Measurements from ENCODE around the gene HSD3B7. TPM values are rescaled to one million over a fixed set of nuclear protein-coding genes. Genes with fewer than 3 reads are reported as not detected.

The HSD3B7 gene
- total RNA-seq, 4 donors from 2014 or later: 7.0 to 31.8 (median 29.6) TPM

DNA sequence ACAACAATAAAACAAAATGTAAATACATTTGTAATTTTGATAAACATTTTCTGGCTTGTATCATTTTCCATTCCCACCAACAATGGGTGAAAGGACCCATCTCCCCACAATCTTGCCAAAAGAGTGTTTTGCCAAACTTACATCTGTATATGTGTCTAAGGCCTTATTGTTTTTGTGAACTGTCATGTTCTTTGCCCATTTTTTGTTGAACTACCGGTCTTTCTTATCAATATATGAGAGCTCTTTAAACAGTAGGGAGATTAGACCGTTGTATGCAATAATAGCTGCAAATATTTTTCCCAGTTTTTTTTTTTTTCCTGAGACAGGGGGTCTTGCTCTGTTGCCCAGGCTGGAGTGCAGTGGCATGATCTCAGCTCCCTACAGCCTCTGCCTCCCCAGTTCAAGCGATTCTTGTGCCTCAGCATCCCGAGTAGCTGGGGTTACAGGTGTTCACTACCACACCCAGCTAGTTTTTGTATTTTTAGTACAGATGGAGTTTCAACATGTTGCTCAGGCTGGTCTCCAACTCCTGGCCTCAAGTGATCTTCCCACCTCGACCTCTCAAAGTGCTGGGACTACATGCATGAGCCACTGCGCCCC is 38.7 kb downstream of the HSD3B7 start:
- no peaks in the 10 kb centered on the region for H3K27me3 ChIP-seq
- no peak overlapping the region for H3K4me3 ChIP-seq
- WGBS, 2 donors (ENCODE audit: low coverage in 1 of 2): 72 to 81% methylated on average over 4 to 6 of the region's 6 CpGs
- H3K36me3 ChIP-seq: no peaks in the 10 kb centered on the region
- in situ Hi-C loops (cut with MboI; ENCODE audit: low pct_ligation_motif_present in 1 of 4, low pct_unique_long_range_greater_than_20kb in 1 of 4, low sequenced_read_pairs in 3 of 4): no loop called here
- no peak overlapping the region for H3K27ac ChIP-seq
- H3K4me1 ChIP-seq: no peaks in the 10 kb centered on the region
- H3K9me3 ChIP-seq: no peaks in the 10 kb centered on the region
- no peak for DNase-seq
- TF ChIP-seq, protein P1, sequence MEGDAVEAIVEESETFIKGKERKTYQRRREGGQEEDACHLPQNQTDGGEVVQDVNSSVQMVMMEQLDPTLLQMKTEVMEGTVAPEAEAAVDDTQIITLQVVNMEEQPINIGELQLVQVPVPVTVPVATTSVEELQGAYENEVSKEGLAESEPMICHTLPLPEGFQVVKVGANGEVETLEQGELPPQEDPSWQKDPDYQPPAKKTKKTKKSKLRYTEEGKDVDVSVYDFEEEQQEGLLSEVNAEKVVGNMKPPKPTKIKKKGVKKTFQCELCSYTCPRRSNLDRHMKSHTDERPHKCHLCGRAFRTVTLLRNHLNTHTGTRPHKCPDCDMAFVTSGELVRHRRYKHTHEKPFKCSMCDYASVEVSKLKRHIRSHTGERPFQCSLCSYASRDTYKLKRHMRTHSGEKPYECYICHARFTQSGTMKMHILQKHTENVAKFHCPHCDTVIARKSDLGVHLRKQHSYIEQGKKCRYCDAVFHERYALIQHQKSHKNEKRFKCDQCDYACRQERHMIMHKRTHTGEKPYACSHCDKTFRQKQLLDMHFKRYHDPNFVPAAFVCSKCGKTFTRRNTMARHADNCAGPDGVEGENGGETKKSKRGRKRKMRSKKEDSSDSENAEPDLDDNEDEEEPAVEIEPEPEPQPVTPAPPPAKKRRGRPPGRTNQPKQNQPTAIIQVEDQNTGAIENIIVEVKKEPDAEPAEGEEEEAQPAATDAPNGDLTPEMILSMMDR (IDR thresholded peaks at IDR 0.05): no peak
- TF ChIP-seq POLR2A (IDR thresholded peaks at IDR 0.05) (no peak), EP300 (IDR thresholded peaks at IDR 0.05; ENCODE audit: low read depth) (no peak), POLR2AphosphoS5 (IDR thresholded peaks at IDR 0.05) (no peak)
- intact Hi-C loops (cut with DNase I; ENCODE audit: low total_unique reads): no loop called here

- Histone ChIP-seq H3K9me3 (no peaks in the 10 kb centered on the region), H3K27ac (no peak overlapping the region), H3K4me3 (no peak overlapping the region), H3K36me3 (no peaks in the 10 kb centered on the region), H3K27me3 (no peaks in the 10 kb centered on the region), H3K4me1 (no peaks in the 10 kb centered on the region)
- WGBS, 2 donors (ENCODE audit: low coverage in 1 of 2): 78 to 79% methylated on average over 5 of the region's 5 CpGs
- in situ Hi-C loops (cut with MboI; ENCODE audit: low pct_ligation_motif_present in 1 of 4, low pct_unique_long_range_greater_than_20kb in 1 of 4, low sequenced_read_pairs in 3 of 4): no loop called here
- TF ChIP-seq POLR2A (IDR thresholded peaks at IDR 0.05) (no peak), EP300 (IDR thresholded peaks at IDR 0.05; ENCODE audit: low read depth) (no peak), POLR2AphosphoS5 (IDR thresholded peaks at IDR 0.05) (no peak)
- TF ChIP-seq, protein P1 (IDR thresholded peaks at IDR 0.05): no peak
- DNase-seq: no peak
- intact Hi-C loops (cut with DNase I; ENCODE audit: low total_unique reads): no loop called here
Measured at GRCh38 chr16:31025339-31025738, 40.3 kb downstream of the HSD3B7 start.

DNA sequence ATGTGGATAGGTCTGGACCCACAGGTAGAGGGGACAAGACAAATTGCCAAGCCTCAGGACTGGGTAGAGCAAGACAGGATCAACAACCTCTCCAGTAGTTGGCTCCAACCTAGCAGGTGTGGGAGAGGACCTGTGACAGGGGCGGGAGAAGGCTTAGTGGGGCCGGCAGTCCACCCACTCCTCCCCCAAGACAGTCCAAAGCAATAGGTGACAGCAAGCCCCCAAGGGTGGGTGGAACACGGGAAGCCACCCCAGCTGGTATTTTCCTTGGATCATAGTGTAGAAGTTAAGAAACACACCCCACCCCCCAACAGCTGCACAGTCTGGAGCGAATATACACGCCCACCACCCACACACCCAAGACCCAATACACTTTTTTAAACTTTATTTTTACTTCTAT is 44.3 kb downstream of the HSD3B7 start:
- Histone ChIP-seq H3K4me1 (peaks cover under 1 to 10% (median 7%) of the 10 kb centered on the region in 4 donors), H3K9me3 (no peaks in the 10 kb centered on the region), H3K27ac (no peak overlapping the region), H3K27me3 (no peaks in the 10 kb centered on the region), H3K4me3 (no peak overlapping the region), H3K36me3 (no peaks in the 10 kb centered on the region)
- in situ Hi-C loops (cut with MboI; ENCODE audit: low pct_ligation_motif_present in 1 of 4, low pct_unique_long_range_greater_than_20kb in 1 of 4, low sequenced_read_pairs in 3 of 4): no loop called here
- intact Hi-C loops (cut with DNase I; ENCODE audit: low total_unique reads): no loop called here
- no peak for TF ChIP-seq POLR2AphosphoS5 (IDR thresholded peaks at IDR 0.05)
- TF ChIP-seq, protein P1 (IDR thresholded peaks at IDR 0.05): no peak
- TF ChIP-seq EP300 (IDR thresholded peaks at IDR 0.05; ENCODE audit: low read depth): no peak
- no peak for TF ChIP-seq POLR2A (IDR thresholded peaks at IDR 0.05)
- 85 to 96% methylated on average over 4 to 5 of the region's 5 CpGs for WGBS, 2 donors (ENCODE audit: low coverage in 1 of 2)
- DNase-seq: no peak

DNA sequence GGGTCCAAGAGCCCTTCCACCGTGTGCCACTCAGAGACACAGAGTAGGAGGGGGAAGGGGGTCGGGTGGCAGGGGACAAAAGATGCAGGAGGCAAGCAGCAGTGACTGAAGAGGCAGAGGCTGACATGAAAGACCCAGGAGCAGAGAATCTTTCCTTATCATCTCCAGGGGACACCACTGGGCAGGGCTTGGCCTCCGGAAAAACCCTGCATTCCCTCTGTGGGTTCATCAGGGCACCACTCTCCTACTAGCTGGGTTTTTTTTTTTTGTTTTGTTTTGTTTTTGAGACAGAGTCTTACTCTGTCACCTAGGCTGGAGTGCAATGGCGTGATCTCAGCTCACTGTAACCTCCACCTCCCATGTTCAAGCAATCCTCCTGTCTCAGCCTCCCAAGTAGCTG is 46.3 kb downstream of the HSD3B7 start:
- TF ChIP-seq POLR2AphosphoS5 (IDR thresholded peaks at IDR 0.05): no peak
- TF ChIP-seq, protein P1 (IDR thresholded peaks at IDR 0.05): no peak
- no peak for TF ChIP-seq POLR2A (IDR thresholded peaks at IDR 0.05)
- TF ChIP-seq EP300 (IDR thresholded peaks at IDR 0.05; ENCODE audit: low read depth): no peak
- no peaks in the 10 kb centered on the region for H3K9me3 ChIP-seq
- peaks cover 5 to 19% (median 15%) of the 10 kb centered on the region in 4 donors for H3K4me1 ChIP-seq
- no peaks in the 10 kb centered on the region for H3K27me3 ChIP-seq
- 89 to 100% methylated on average over 1 to 4 of the region's 4 CpGs for WGBS, 2 donors (ENCODE audit: low coverage in 1 of 2)
- no peaks in the 10 kb centered on the region for H3K36me3 ChIP-seq
- DNase-seq: no peak
- no peak overlapping the region for H3K27ac ChIP-seq
- intact Hi-C loops (cut with DNase I; ENCODE audit: low total_unique reads) (no loop called here), in situ Hi-C loops (cut with MboI; ENCODE audit: low pct_ligation_motif_present in 1 of 4, low pct_unique_long_range_greater_than_20kb in 1 of 4, low sequenced_read_pairs in 3 of 4) (no loop called here)
- H3K4me3 ChIP-seq: no peak overlapping the region
